GM12864 (cell line): Measurements from ENCODE around the gene FOXQ1.
"Not testable (repeated sequence)": the region's sequence is repeated elsewhere in the genome, so short reads cannot be mapped to it uniquely, and the experiment has no call there.

Source experiments
- DNase-seq: peaks from one replicate; pipeline ENCODE4 v3.0.0-alpha.2; 2011; ENCODE audit warnings: low read depth
- H3K4me3 ChIP-seq: 2 replicates; pipeline ENCODE4 v1.5.1; 2011; ENCODE audit warnings: mild to moderate bottlenecking, low read depth, low read length, control low read depth
- TF ChIP-seq, protein P1 (sequence below): IDR thresholded peaks from 2 replicates; pipeline ENCODE4 v1.5.1; 2011; ENCODE audit warnings: low read depth, mild to moderate bottlenecking, moderate library complexity, low read length, control low read depth, inconsistent platforms; ENCODE audit errors: missing control alignments

Gene FOXQ1

DNA sequence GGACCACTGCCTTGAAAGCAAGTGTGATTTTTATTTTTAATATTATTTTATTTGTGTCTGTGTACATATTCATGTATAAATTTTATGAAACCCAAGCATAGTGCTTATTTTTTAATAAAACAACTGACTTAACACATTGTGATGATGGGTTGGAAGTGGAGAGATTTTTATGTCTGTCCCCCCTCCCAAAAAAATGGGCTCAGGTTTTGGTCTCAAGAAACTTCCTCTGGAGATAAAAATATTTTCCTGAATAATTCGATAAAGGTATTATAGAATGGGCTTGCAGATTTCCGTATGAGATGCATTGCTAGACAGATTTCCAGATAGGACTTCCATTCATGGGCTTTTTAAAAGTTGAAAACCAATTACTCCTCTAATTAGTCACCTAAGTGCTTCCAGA lies 2.7 kb downstream of the FOXQ1 start:
- no peak for DNase-seq
- no peak overlapping the region for H3K4me3 ChIP-seq
- TF ChIP-seq, protein P1, sequence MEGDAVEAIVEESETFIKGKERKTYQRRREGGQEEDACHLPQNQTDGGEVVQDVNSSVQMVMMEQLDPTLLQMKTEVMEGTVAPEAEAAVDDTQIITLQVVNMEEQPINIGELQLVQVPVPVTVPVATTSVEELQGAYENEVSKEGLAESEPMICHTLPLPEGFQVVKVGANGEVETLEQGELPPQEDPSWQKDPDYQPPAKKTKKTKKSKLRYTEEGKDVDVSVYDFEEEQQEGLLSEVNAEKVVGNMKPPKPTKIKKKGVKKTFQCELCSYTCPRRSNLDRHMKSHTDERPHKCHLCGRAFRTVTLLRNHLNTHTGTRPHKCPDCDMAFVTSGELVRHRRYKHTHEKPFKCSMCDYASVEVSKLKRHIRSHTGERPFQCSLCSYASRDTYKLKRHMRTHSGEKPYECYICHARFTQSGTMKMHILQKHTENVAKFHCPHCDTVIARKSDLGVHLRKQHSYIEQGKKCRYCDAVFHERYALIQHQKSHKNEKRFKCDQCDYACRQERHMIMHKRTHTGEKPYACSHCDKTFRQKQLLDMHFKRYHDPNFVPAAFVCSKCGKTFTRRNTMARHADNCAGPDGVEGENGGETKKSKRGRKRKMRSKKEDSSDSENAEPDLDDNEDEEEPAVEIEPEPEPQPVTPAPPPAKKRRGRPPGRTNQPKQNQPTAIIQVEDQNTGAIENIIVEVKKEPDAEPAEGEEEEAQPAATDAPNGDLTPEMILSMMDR, result no peak

- no peak for DNase-seq
- no peak overlapping the region for H3K4me3 ChIP-seq
- TF ChIP-seq, protein P1, result no peak
These were observed 3.3 kb downstream of the FOXQ1 start for GRCh38 chr6:1315201-1315559.

DNA sequence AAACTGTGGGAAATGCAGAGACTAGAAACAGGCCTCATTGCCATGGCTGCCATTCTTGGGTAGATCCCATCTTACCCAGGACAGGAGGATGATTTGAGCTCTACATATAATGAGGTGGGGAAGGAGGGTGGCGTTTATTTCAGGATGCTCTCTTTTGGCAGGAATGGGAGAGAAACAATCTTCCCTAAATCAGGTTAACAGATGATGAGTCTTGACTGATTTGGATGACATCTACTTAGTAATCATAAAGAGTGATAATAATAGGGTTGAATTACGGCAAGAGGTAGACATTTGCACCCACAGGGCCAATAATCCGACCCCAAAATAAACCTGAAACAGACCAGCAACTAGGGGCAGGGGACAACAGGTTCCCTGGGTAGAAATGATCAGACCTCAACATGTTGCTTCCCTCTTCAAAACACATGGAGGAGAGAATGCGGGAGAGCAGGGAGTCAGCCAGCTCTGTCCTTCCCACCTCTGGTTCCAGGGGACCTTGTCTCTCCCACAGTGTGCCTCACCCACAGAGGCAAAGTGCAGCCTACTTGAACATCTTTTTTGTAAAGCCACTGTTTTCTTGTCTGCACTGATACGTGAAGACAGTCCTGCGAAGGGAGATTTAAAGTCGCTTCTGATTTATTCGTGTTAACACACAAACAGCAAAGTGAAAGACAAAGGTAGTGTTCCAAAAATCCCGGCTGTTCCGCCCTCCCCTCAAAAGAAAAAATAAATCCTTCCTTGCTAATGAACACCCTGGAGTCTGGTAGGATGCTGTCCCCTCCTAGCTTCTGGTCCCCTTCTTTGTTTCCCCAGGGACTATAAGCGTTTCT lies 3.9 kb downstream of the FOXQ1 start:
- TF ChIP-seq, protein P1, result no peak
- no peak overlapping the region for H3K4me3 ChIP-seq
- no peak for DNase-seq

- H3K4me3 ChIP-seq, result no peak overlapping the region
- TF ChIP-seq, protein P1, result no peak
- DNase-seq, result no peak
These were observed 4.6 kb downstream of the FOXQ1 start for GRCh38 chr6:1316489-1316971.

- TF ChIP-seq, protein P1, result no peak
- no peak overlapping the region for H3K4me3 ChIP-seq
- DNase-seq, result no peak
These were observed 5.5 kb downstream of the FOXQ1 start for GRCh38 chr6:1317302-1317815.

- no peak for DNase-seq
- no peak overlapping the region for H3K4me3 ChIP-seq
- TF ChIP-seq, protein P1, result no peak
These were observed 6.1 kb downstream of the FOXQ1 start for GRCh38 chr6:1318036-1318435.

- H3K4me3 ChIP-seq, DNase-seq: not testable (repeated sequence)
These were observed 6.7 kb downstream of the FOXQ1 start for GRCh38 chr6:1318584-1318983.
